CD8-positive, alpha-beta memory T cell (primary cell): ENCODE measurements around the gene TAGAP. TPM values are rescaled to one million over a fixed set of nuclear protein-coding genes. Genes with fewer than 3 reads are reported as not detected.

Experiments
- polyA plus RNA-seq: library from polyadenylated mRNA; unstranded; fragments of 300-500 nt; fragmentation: Illumina TruSeq; gene quantifications from one replicate; pipeline ENCODE4 v1.2.3, GENCODE V29; 2021
- total RNA-seq, 2 experiments: library from RNA; stranded (reverse); gene quantifications; one replicate each; pipeline ENCODE4 v1.2.3, GENCODE V29; 2021

The TAGAP gene
- total and polyA plus RNA-seq, 3 experiments from 2014 or later: 140 to 193 (median 145) TPM

Other genes starting within 250 kb of the TAGAP start
- gene EZR, start 225.6 kb downstream of the TAGAP start, total RNA-seq: 100 to 1,000 TPM; 296 to 299 TPM
- gene EZR, start 225.6 kb downstream of the TAGAP start, polyA plus RNA-seq: 325 TPM
- 1 to 10 TPM; 4.2 to 4.4 TPM for gene RSPH3, start 44.8 kb downstream of the TAGAP start, total RNA-seq
- 3.3 TPM for gene RSPH3, start 44.8 kb downstream of the TAGAP start, polyA plus RNA-seq
- gene FNDC1, start 124.4 kb upstream of the TAGAP start, total RNA-seq: under 1 TPM; 0.04 TPM
- gene FNDC1, start 124.4 kb upstream of the TAGAP start, polyA plus RNA-seq: not detected